Ecto neural progenitor cell (in vitro differentiated cells): ENCODE measurements around the gene CEP19.
"Not testable (repeated sequence)": the region's sequence is repeated elsewhere in the genome, so short reads cannot be mapped to it uniquely, and the experiment has no call there.

Experiments used
- DNase-seq: peaks from one replicate; pipeline ENCODE4 v3.0.0-alpha.2; 2018; ENCODE audit warnings: low spot score

The CEP19 gene

GRCh38 chr3:196711838-196712513 lies at the start of gene CEP19, which contains the start of gene PIGX:
Gene CEP19, minus strand, starts transcription at chr3:196712250. Its CDS starts 3,593 bp downstream, at chr3:196708657.
Gene PIGX, plus strand, starts transcription at chr3:196712377.
- peak; percentile 91 for DNase-seq

GRCh38 chr3:196757876-196758739 lies 46.1 kb upstream of the CEP19 start:
- DNase-seq, result no peak

- no peak for DNase-seq
Measured at GRCh38 chr3:196756732-196757131, 44.7 kb upstream of the CEP19 start.

GRCh38 chr3:196754091-196754981 lies 42.3 kb upstream of the CEP19 start:
- DNase-seq, result no peak

- DNase-seq, result no peak
Measured at GRCh38 chr3:196753201-196753600, 41.2 kb upstream of the CEP19 start.

GRCh38 chr3:196749125-196749524 lies 37.1 kb upstream of the CEP19 start:
- no peak for DNase-seq

GRCh38 chr3:196743569-196743968 lies 31.5 kb upstream of the CEP19 start:
- not testable (repeated sequence) for DNase-seq

- no peak for DNase-seq
Measured at GRCh38 chr3:196741249-196741889, 29.3 kb upstream of the CEP19 start.

- no peak for DNase-seq
Measured at GRCh38 chr3:196740481-196741248, 28.6 kb upstream of the CEP19 start.

- DNase-seq, result peak; percentile 91
Measured at GRCh38 chr3:196739671-196740480, 27.8 kb upstream of the CEP19 start, which contains the start of gene PAK2. Gene PAK2, plus strand, starts transcription at chr3:196739857. Its CDS starts 42,790 bp downstream, at chr3:196782647.

- DNase-seq, result no peak
Measured at GRCh38 chr3:196737655-196738054, 25.6 kb upstream of the CEP19 start.

- no peak for DNase-seq
Measured at GRCh38 chr3:196736670-196737374, 24.8 kb upstream of the CEP19 start.

- DNase-seq, result no peak
Measured at GRCh38 chr3:196735751-196736150, 23.7 kb upstream of the CEP19 start.

GRCh38 chr3:196726788-196727675 lies 15.0 kb upstream of the CEP19 start:
- DNase-seq, result no peak

GRCh38 chr3:196721097-196721496 lies 9.0 kb upstream of the CEP19 start:
- DNase-seq, result no peak

GRCh38 chr3:196717162-196717561 lies 5.1 kb upstream of the CEP19 start:
- DNase-seq, result not testable (repeated sequence)

GRCh38 chr3:196712514-196713413 lies 714 bp upstream of the CEP19 start:
- no peak for DNase-seq
